Measurements from ENCODE around the gene RRP9. TPM values are rescaled to one million over a fixed set of nuclear protein-coding genes. Genes with fewer than 3 reads are reported as not detected.
A peak's percentile ranks its signal among the peaks of the same experiment; 100 is the strongest.

Gene RRP9
- total RNA-seq, 1 experiment from 2014 or later = 71.3 TPM

- H3K27me3 ChIP-seq (ENCODE audit: insufficient read depth, low read length) = no peaks in the 10 kb centered on the region
- H3K9me2 ChIP-seq (ENCODE audit: insufficient read depth) = no peaks in the 10 kb centered on the region
- peak overlapping the region; percentile 90 for H3K4me2 ChIP-seq (ENCODE audit: low read length)
- peaks cover 28% of the 10 kb centered on the region for H3K79me2 ChIP-seq (ENCODE audit: insufficient read depth, low read length)
- ChIA-PET CTCF (interaction anchor here (0.6 to 1.7 kb wide), 3 partner anchors 8 to 25 kb away, joined by 4 to 6 read pairs (median 5); partner anchors contain the start of genes ABHD14A, PARP3 and RRP9), POLR2A (interaction anchor here (1.2 kb wide), 1 partner anchor 24 kb away, joined by 4 read pairs; no protein-coding TSS in a partner anchor), RAD21 (ENCODE audit: low non-redundant PET in 1 of 2, low total read pairs in 2 of 2, uncharacterized antibody in 2 of 2, unreplicated experiment in 2 of 2) (no interaction called here)
- peak; percentile 46 for ATAC-seq
- 0 out of 2 replicates have a peak, but pooled peaks cover 4% of the 10 kb centered on the region for H4K20me1 ChIP-seq (ENCODE audit: insufficient read depth)
- peaks cover 5 to 18% of the 10 kb centered on the region in 2 experiments; a peak in 2 of 4 replicates for H3K36me3 ChIP-seq (ENCODE audit: control insufficient read depth in 1 of 2, insufficient read depth in 2 of 2, low read length in 2 of 2)
- intact Hi-C loops (cut with micrococcal nuclease) = no loop called here
- peak overlapping the region; percentile 74 for H3K9ac ChIP-seq (ENCODE audit: low read length)
- peak overlapping the region; percentile 61 to 67 for H3K4me3 ChIP-seq (replicated peaks in 1 of 2; ENCODE audit: low read depth in 1 of 2, low read length in 2 of 2)
- DNase-seq (ENCODE audit: low read depth, low spot score) = no peak
- TF ChIP-seq ZFX (IDR thresholded peaks at IDR 0.05) (peak; percentile 46; the same call in 1 of the 2 replicates), FOSL1 (IDR thresholded peaks at IDR 0.05; ENCODE audit: low read depth) (no peak)
- peak overlapping the region; percentile 81 for H3K27ac ChIP-seq (ENCODE audit: low read depth, low read length)
- H3K4me1 ChIP-seq (ENCODE audit: control insufficient read depth in 1 of 2, insufficient read depth in 2 of 2, low read length in 2 of 2) = peaks cover 23 to 52% of the 10 kb centered on the region in 2 experiments
- no TSS peak for BruUV-seq (replicated peaks)
- no peak overlapping the region for H2AFZ ChIP-seq (ENCODE audit: low read depth, low read length, poor library complexity, severe bottlenecking)
- no peaks in the 10 kb centered on the region for H3K9me3 ChIP-seq (ENCODE audit: control insufficient read depth in 1 of 2, insufficient read depth in 1 of 2, low read depth in 1 of 2, low read length in 2 of 2)
These were observed 25.2 kb upstream of the RRP9 start for GRCh38 chr3:51966922-51967383.

GRCh38 chr3:51966486-51966885 lies 24.8 kb upstream of the RRP9 start:
- peak overlapping the region; percentile 90 for H3K4me2 ChIP-seq (ENCODE audit: low read length)
- H3K79me2 ChIP-seq (ENCODE audit: insufficient read depth, low read length) = peaks cover 23% of the 10 kb centered on the region
- peak overlapping the region; percentile 81 for H3K27ac ChIP-seq (ENCODE audit: low read depth, low read length)
- POLR2A ChIA-PET = no interaction called here
- H3K9ac ChIP-seq (ENCODE audit: low read length) = peak overlapping the region; percentile 74
- DNase-seq (ENCODE audit: low read depth, low spot score) = no peak
- no peaks in the 10 kb centered on the region for H3K27me3 ChIP-seq (ENCODE audit: insufficient read depth, low read length)
- peaks cover 23 to 49% of the 10 kb centered on the region in 2 experiments for H3K4me1 ChIP-seq (ENCODE audit: control insufficient read depth in 1 of 2, insufficient read depth in 2 of 2, low read length in 2 of 2)
- intact Hi-C loops (cut with micrococcal nuclease) = no loop called here
- peak overlapping the region; percentile 61 to 67 for H3K4me3 ChIP-seq (replicated peaks in 1 of 2; ENCODE audit: low read depth in 1 of 2, low read length in 2 of 2)
- H3K36me3 ChIP-seq (ENCODE audit: control insufficient read depth in 1 of 2, insufficient read depth in 2 of 2, low read length in 2 of 2) = peaks cover 3 to 15% of the 10 kb centered on the region in 2 experiments; a peak in 2 of 4 replicates
- BruUV-seq (replicated peaks) = no TSS peak
- H2AFZ ChIP-seq (ENCODE audit: low read depth, low read length, poor library complexity, severe bottlenecking) = no peak overlapping the region
- ATAC-seq = no peak; the same call in 1 of the 2 replicates
- RAD21 ChIA-PET (ENCODE audit: low non-redundant PET in 1 of 2, low total read pairs in 2 of 2, uncharacterized antibody in 2 of 2, unreplicated experiment in 2 of 2) = no interaction called here
- 0 out of 2 replicates have a peak, but pooled peaks cover 4% of the 10 kb centered on the region for H4K20me1 ChIP-seq (ENCODE audit: insufficient read depth)
- H3K9me2 ChIP-seq (ENCODE audit: insufficient read depth) = no peaks in the 10 kb centered on the region
- CTCF ChIA-PET = interaction anchor here (0.6 to 1.7 kb wide), 4 partner anchors 8 to 25 kb away, joined by 4 to 6 read pairs (median 4); partner anchors contain the start of genes ABHD14A, ABHD14B, PARP3 and RRP9
- no peaks in the 10 kb centered on the region for H3K9me3 ChIP-seq (ENCODE audit: control insufficient read depth in 1 of 2, insufficient read depth in 1 of 2, low read depth in 1 of 2, low read length in 2 of 2)
- TF ChIP-seq EZH2phosphoT487 (IDR thresholded peaks at IDR 0.05; ENCODE audit: borderline replicate concordance) (no peak), ZFX (IDR thresholded peaks at IDR 0.05) (no peak), EZH2 (IDR thresholded peaks at IDR 0.05) (no peak), ATF3 (IDR thresholded peaks at IDR 0.05) (no peak), SIN3A (IDR thresholded peaks at IDR 0.05; ENCODE audit: low read depth) (no peak), REST (IDR thresholded peaks at IDR 0.05; ENCODE audit: low read depth) (no peak), ZBTB33 (IDR thresholded peaks at IDR 0.05; ENCODE audit: extremely low read depth, insufficient replicate concordance, low read length) (no peak), SRF (IDR thresholded peaks at IDR 0.05; ENCODE audit: low read depth) (no peak), JUND (IDR thresholded peaks at IDR 0.05) (no peak), POLR2A (IDR thresholded peaks at IDR 0.05; ENCODE audit: borderline replicate concordance, extremely low read depth, insufficient read depth, insufficient read length) (no peak), YY1 (IDR thresholded peaks at IDR 0.05; ENCODE audit: extremely low read depth, insufficient replicate concordance, low read depth, low read length) (no peak), RAD21 (IDR thresholded peaks at IDR 0.05; ENCODE audit: low read depth) (no peak), CBX3 (IDR thresholded peaks at IDR 0.05; ENCODE audit: low read depth) (no peak), EGR1 (IDR thresholded peaks at IDR 0.05; ENCODE audit: low read depth) (no peak), ELF1 (IDR thresholded peaks at IDR 0.05; ENCODE audit: borderline replicate concordance, low read depth) (no peak)
